NCI-H1694 treated with DMSO at 0.1 percent for 48 hours (cell line): ENCODE results near the gene TNFRSF17.
"Not testable (repeated sequence)": the region's sequence is repeated elsewhere in the genome, so short reads cannot be mapped to it uniquely, and the experiment has no call there.

ENCODE experiments used
- DNase-seq: peaks from one replicate; lab custom pipeline; 2025; lab: John Stamatoyannopoulos, UW

The TNFRSF17 gene

GRCh38 chr16:11964761-11965551, at the start of gene TNFRSF17:
Gene TNFRSF17 (plus strand): TSS chr16:11965210. CDS start chr16:11965325, 115 bp downstream.
- no peak for DNase-seq

- DNase-seq: peak; percentile 87
These were observed 49.1 kb upstream of the TNFRSF17 start, which contains the start of gene GSPT1 for GRCh38 chr16:11915644-11916523. Gene GSPT1 (minus strand): TSS chr16:11915956. CDS start chr16:11915720, 236 bp downstream.

- DNase-seq: no peak
These were observed 48.3 kb upstream of the TNFRSF17 start for GRCh38 chr16:11916524-11917285.

- DNase-seq: not testable (repeated sequence)
These were observed 41.0 kb upstream of the TNFRSF17 start for GRCh38 chr16:11924046-11924445.

- not testable (repeated sequence) for DNase-seq
These were observed 37.7 kb upstream of the TNFRSF17 start for GRCh38 chr16:11927350-11927749.

- not testable (repeated sequence) for DNase-seq
These were observed 23.1 kb upstream of the TNFRSF17 start, which contains the start of gene NPIPB2 for GRCh38 chr16:11941945-11942344. Gene NPIPB2 (minus strand): TSS chr16:11942045. CDS start chr16:11942045, 0 bp downstream.

GRCh38 chr16:11946433-11946832, 18.6 kb upstream of the TNFRSF17 start:
- no peak for DNase-seq

GRCh38 chr16:11948819-11949218, 16.2 kb upstream of the TNFRSF17 start:
- no peak for DNase-seq

- peak; percentile 35 for DNase-seq
These were observed 15.5 kb upstream of the TNFRSF17 start for GRCh38 chr16:11949527-11949926.

- no peak for DNase-seq
These were observed 14.6 kb upstream of the TNFRSF17 start for GRCh38 chr16:11950388-11950787.

GRCh38 chr16:11953576-11953975, 11.4 kb upstream of the TNFRSF17 start:
- not testable (repeated sequence) for DNase-seq

- no peak for DNase-seq
These were observed 9.3 kb upstream of the TNFRSF17 start for GRCh38 chr16:11955713-11956123.

GRCh38 chr16:11956558-11956957, 8.5 kb upstream of the TNFRSF17 start:
- DNase-seq: no peak

- no peak for DNase-seq
These were observed 7.2 kb upstream of the TNFRSF17 start for GRCh38 chr16:11957591-11958395.

GRCh38 chr16:11962457-11962856, 2.6 kb upstream of the TNFRSF17 start:
- DNase-seq: not testable (repeated sequence)

- DNase-seq: not testable (repeated sequence)
These were observed 2.0 kb upstream of the TNFRSF17 start for GRCh38 chr16:11962978-11963377.

GRCh38 chr16:11963706-11964105, 1.3 kb upstream of the TNFRSF17 start:
- DNase-seq: no peak

- DNase-seq: no peak
These were observed 1.2 kb downstream of the TNFRSF17 start for GRCh38 chr16:11966173-11966572.

- DNase-seq: no peak
These were observed 2.3 kb downstream of the TNFRSF17 start for GRCh38 chr16:11967195-11967911.

GRCh38 chr16:11968577-11968976, 3.6 kb downstream of the TNFRSF17 start:
- no peak for DNase-seq
